ENCODE measurements around the gene DESI1.

DNA sequence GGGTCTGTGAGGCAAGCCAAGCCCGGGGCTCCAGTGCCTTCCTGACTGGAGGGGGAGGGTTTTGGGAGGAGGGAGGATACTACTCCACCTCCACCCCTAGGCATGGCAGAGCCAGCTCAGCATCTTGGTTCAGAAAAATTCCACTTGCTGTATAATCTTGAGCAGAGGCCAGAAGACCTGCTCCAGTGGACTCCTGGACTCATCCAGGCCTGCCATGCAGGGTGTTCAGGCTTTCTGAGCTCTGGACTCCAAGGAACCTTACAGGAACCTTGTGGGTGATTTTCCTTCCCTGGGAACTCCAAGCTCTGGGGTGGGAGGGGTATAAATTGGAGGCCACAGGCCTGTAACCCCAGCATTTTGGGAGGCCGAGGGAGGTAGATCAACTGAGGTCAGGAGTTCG, 50.6 kb downstream of the DESI1 start:
- TF ChIP-seq, protein P1, sequence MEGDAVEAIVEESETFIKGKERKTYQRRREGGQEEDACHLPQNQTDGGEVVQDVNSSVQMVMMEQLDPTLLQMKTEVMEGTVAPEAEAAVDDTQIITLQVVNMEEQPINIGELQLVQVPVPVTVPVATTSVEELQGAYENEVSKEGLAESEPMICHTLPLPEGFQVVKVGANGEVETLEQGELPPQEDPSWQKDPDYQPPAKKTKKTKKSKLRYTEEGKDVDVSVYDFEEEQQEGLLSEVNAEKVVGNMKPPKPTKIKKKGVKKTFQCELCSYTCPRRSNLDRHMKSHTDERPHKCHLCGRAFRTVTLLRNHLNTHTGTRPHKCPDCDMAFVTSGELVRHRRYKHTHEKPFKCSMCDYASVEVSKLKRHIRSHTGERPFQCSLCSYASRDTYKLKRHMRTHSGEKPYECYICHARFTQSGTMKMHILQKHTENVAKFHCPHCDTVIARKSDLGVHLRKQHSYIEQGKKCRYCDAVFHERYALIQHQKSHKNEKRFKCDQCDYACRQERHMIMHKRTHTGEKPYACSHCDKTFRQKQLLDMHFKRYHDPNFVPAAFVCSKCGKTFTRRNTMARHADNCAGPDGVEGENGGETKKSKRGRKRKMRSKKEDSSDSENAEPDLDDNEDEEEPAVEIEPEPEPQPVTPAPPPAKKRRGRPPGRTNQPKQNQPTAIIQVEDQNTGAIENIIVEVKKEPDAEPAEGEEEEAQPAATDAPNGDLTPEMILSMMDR (IDR thresholded peaks at IDR 0.05) = no peak
- TF ChIP-seq POLR2A (IDR thresholded peaks at IDR 0.05) = no peak
